GM21619 (cell line): ENCODE data around the gene THRA.

Experiments used
- ATAC-seq: cut with Tn5 transposase; IDR thresholded peaks from one replicate; pipeline ENCODE4 v1.9.1; 2021; ENCODE audit not compliant: unreplicated experiment

THRA gene

DNA sequence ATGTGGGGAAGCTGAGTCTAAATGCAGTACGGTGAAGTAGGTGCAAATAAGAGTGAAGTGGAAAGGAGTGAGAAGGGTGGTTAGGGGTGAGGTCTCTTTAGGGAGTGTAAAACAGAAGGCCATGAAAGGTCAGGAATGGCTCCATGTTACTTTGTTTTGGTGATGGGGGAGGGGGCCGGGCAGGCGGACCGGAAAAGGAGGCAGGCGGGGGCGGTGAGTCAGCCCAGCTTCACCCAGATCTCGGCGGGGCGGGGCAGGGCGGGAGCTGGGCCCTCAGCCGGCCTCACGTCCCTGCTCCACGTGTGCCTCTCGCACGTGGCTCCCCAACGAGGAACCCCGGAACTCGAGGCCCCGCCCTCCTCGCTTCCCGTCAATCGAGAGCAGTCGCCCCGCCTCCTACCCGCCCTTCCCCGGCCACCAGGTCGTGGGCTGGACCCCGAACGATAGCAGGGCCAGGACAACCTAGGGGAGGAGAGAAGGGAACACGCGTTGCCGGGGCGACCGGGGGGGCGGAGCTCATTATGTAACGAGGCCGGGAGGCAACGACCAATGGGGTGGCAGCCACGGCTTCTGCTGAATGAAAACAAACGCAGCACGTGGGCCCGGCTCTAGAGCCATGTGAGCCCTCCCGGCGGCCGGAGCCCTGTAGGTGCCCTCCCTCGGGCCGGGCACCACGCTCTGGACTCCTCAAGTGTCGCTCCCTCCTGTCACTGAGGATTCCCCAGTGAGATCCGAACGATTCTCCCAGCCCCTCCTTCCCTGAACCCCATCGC is 36.3 kb downstream of the THRA start:
- ATAC-seq = peak; percentile 48

DNA sequence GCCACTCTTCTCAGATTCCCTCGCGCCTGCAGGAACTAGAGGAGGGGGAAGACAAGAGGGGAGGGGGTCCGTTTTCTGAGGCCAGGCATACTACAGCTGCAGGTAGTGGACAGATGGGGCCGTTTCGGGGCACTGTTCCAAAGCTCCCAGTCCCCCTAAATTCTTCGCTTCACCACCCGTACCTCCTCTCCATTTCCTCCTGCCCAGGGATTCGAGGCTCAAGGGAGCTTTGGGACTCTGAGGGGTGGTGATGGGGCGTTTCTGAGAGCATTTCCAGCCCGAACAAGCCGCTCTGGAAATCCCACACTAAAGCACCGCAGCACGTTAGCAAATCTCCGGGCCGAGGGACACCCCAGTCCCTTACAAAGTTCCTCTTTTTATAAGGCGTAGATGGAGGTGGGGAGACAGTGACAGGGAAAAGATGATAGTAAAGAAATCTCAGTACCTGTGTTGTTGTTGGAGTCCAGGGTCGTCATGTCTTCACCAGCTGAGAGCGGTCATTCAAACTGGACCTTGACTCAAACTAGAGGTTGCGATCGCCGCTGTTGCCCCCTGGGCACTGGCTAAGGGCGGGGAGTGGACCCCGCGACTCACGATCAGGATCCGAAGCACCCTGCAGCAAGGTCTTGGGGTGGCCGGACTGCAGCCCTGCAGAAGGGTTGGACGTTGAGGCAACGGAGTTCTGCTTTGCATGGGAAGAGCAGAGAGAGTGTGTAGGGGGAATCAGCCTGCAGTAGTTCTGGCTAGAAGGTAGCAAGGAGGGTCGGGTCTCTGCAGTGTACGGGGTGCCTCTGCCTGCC is 37.1 kb downstream of the THRA start:
- ATAC-seq = no peak

DNA sequence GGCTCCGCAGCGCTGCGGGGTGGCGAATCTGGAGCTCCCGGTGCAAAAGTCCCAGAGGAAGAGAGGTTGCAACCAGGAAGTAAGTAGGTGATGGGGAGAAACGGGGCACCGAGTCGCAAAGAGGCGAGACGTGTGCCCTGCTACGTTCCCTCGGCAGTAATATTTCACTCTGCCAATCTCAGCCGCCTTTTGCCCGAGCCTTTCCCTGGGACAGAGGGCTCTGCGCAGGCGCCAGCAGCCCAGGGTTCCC is 37.6 kb downstream of the THRA start, which contains the start of gene NR1D1:
TSS of gene NR1D1 (minus strand) at position 171 of the 250 bp plus-strand sequence. CDS start 495 bp downstream, outside the sequence.
- peak; percentile 0 for ATAC-seq

DNA sequence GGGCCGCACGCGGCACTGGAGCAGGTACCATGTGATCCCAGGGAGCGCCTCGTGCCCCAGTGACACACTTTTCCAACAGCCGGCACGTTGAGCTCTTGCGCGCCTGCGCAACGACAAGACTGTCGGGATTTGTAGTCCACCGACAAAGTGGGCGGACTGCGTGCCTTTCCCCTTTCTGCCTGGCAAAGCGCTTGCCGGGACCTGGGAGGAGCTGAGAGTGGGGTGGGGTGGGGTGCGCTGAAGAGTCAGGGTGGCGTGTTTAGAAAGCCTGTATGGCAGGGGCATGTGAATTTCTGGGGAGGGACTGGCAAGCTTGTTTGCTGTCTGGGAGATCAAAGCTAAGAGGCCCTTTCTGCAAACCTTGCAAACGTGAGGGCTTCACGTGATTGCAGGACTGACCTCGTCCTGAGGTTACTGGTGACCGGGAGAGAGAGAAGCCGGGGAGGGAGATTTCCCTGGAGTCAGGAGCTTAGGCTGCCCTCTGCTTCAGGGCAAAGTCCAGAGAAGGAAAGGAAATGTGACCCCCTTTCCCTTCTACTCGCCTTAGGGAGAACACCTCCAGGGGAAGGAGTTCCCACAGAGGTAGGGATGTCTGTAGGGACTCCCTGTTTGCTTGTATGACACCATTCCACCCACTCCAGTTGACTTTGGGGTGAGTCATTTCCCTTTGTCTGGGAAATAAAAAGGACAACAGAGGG is 38.1 kb downstream of the THRA start:
- peak; percentile 24 for ATAC-seq

DNA sequence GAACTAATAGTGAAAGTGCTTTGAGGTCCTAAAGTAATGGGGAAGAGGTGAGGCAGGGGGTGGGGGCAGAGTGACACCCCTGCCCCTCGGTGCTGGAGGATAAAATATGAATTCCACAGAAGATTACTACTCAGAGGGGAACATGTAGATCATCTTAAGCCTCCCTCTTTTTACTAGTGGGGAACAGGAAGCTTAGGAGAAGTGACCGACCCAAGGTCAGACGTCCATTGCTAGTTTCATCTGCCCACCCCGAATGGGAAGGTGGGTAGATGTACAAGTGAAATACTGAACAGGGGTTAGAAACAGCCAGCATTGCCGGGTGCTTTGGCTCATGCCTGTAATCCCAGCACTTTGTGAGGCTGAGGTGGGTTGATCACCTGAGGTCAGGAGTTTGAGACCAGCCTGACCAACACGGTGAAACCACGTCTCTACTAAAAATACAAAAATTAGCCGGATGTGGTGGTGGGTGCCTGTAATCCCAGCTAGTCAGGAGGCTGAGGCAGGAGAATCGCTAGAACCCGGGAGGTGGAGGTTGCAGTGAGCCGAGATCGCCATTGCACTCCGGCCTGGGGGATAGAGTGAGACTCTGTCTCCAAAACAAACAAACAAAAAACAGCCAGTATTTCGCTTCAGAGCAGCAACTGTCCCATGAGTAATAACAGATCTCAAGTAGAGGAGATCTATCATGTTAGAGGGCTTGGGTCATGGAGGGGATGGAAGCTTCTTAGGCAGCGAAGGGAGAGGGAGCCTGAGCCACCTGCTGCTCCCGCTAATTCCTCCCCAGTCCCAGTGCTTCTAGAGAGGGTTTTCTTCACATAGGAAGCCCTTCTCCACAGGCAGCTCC is 38.8 kb downstream of the THRA start:
- ATAC-seq = no peak

DNA sequence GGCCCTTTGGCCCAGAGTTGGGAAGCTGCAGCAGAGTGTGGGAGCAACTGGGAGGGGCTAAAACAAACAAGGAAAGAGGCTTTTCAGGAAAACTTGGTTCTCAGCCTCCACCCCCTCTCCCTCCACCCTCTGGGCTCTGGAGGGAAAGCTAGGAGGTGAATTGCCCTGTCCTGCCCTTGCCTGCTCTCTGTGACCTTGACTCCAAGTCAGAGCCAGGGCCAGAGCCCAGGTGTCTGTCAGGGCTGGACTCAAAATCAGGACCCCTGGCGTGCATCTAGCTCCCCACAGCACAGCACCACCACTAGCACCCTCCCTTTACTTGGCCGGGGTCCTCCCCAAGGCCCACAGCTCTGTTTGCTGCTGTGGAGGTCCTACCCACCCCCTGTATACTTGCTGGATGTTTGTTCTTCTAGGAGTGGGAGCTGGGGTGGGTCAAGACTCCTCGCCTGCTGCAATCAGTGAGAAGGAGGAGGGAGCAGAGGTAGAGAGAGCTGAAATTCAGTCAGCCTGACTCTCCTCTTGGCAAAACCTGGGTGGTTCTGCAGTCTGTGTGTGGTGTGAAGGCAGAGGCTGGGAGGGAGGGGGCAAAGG is 40.4 kb downstream of the THRA start:
- ATAC-seq = no peak

DNA sequence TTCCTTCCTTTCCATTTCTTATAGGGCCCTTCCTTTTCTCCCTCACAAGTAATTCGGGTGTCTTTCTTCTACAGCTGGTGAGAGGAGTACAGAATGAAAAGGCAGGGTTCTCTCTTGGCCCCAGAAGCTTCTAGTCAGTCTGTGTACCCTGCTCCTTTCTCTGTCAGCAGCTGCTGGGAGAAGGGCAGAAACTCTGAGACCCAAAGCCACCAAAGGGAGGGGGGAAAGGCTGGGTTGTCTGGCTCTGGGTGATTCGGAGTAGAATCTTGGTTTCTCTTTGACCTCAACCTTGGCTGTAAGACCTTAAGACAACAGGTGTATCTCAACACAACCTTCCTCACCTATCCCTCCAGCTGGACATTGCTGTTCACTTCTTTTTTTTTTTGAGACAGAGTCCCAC is 40.9 kb downstream of the THRA start:
- no peak for ATAC-seq

DNA sequence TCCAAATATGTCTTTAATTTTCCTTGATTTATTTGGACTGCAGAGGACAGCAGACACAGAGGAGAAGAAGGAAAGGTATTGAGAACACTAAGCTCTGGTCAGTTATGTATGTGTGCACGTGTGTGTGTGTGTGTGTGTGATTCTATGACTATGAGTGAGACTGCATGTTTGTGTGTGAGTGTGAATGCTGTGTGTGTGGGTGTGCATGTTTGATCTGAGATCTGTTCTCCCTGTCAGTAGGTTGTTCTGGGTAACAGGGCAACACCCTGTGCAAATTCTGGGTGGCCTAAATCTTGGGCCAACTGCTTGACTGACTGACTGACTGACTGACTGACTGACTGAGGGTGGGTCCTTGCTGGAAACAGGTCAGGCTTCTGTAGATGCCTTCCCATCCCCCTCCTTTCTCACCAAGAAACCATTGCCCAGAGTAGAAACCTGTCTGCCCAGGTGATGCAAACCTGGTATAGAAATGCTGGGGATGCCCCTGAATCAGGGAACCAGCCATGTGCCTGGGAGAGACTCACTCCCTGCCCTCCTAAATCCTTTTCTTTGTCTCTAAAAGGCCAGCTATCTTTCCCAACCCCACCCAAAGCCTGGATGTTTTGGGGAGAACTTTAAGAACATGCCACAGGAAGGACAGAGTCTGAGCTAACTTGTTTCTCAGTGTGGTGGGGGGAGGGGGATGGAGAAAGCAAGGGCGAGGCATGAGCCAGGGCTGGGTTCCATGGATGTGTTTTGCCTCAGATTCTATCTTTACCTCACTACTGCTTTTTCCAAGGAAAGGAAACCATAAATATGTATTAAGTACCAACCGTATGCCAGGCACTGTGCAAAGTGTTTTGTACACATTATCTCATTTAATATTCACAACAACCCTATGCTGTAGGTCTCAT is 42.1 kb downstream of the THRA start:
- ATAC-seq = no peak

DNA sequence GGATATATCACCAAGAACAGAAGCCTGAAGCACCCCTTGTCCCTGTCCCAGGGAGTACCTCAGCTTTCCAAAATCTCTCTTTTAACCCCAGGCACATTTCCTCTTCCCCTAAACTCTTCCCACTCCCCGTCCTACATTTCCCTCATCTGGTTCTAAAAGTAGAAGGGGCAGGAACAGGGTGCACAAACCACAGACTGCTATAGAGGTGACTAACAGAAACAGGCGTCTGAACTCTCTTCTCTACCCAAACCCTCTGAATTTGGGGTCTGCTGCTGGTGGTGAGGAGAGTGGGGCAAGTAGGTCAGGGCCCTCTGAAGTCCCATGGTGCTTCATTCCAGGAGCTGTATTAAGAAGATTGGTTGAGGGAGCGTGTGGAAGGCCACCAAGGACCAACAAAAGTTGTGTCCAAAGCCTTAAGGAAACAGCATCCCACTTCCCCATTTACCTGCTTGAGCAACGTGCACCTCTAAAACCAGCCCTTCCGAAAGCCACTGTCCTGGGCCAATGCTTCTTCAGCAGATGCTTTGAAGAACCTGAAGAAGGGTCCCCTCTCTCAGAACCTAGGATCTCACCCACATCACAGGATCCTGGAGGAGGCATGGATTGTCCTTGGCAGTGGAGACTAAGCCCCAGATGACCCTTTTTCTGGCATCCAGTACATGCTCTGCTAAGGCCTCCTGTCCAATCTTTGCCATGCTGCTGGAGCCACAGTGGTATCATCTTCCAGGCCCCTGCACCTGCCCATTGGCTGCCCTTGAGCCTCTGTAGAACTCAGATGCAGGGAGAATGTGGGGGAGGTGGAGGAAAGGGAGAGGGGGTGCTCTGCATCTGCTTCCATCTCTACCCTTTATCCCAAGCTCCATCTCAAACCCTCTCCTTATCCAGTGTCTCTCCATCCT is 43.3 kb downstream of the THRA start:
- no peak for ATAC-seq

DNA sequence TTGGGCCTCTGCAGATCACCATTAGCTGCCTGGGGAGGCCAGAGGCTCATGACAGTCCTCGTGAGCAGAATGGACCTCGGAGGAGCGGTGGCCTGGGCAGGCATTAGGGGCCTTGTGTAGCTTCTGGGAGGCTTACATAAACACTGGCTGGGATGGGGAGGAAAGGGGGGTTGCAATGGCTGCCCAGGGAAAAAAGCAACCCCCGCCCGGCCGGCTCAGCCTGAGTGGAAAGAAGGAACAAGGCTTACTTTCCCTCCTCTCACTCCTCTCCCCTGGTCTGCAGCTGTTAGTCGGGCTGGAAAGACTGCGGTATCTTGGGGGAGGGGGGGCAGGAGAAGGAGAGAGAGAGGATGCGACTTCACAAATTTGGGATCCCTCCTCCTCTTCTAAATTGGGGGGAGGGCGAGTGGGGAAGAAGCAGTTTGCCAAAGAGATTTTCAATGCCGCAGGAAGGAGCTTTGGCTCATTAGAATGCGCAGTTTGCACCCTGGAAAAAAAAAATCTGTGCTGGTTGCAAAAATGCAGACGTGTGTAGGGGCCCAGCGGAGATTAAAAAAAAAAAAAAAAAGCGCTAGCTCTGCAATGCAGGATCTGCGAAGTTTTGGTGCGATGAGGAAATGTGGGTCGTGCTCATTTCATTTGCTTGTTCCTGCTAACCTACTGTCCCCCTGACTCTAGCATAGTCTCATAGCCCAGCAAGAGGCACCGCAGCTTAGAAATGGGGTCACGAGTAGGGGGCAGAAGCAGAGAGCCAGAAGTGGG is 44.2 kb downstream of the THRA start:
- ATAC-seq = no peak

DNA sequence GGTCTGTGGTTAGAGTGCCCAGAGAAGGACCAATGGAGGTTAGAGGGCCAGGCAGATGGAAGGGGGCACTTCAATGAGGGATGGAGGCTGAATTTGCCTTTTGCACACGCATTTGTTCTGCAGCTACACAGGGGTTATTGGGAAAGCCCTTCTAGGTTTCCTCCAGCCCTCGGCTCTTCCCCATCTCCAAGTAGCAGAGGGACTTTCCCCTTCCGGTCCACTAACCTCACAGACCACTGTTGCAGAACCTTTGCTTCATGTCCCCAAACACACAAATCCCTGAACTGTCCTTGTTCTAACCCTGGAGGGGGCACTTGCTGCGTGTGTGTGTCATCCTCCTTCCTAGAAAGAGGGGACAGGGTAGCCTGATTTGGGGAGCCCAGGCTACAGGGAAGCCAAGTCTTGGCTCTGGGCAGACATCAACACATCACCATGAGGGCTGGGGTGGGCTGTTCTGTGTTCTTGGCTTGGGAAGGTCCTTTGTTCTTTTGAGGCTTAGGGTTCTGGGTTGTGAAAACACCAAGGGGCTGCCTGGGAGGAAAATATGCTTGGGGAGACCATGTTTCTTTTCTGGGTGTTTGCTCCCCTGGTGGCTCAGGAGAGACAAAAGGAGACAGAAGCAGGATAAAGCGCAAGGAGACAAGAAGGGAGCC is 44.9 kb downstream of the THRA start:
- ATAC-seq = no peak

DNA sequence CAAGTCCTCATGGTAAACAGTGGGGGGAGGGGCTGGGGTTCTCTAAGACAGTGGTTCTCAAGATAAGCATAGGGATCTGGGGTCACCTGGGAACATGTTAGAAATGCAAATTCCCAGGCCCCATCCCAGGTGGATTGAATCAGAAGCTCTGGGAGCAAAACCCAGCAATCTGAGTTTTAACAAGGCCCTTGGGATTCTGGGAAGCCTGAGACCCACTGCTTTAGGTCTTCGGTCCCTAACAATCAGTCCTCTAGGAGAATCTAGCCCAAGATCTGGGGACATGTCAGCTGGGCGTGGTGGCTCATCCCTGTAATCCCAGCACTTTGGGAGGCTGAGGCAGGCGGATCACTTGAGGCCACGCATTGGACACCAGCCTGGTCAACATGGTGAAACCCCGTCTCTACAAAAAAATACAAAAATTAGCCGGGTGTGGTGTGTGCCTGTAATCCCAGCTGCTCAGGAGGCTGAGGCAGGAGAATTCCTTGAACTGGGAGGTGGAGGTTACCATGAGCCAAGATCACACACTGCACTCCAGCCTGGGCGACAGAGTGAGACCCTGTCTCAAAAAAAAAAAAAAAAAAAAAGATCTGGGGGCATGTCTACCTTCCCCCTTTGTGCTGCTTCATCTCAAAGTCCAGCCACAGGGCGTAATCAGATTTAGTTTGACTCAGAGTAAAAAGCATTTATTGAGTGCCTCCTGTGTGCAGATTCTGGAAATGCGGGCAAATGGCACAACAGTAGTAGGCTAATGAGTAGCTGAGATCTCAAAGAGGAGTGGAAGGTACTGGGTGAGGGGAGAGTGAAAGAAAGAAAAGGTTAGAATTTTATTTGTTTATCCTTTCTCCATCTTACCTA is 46.4 kb downstream of the THRA start:
- ATAC-seq = no peak

DNA sequence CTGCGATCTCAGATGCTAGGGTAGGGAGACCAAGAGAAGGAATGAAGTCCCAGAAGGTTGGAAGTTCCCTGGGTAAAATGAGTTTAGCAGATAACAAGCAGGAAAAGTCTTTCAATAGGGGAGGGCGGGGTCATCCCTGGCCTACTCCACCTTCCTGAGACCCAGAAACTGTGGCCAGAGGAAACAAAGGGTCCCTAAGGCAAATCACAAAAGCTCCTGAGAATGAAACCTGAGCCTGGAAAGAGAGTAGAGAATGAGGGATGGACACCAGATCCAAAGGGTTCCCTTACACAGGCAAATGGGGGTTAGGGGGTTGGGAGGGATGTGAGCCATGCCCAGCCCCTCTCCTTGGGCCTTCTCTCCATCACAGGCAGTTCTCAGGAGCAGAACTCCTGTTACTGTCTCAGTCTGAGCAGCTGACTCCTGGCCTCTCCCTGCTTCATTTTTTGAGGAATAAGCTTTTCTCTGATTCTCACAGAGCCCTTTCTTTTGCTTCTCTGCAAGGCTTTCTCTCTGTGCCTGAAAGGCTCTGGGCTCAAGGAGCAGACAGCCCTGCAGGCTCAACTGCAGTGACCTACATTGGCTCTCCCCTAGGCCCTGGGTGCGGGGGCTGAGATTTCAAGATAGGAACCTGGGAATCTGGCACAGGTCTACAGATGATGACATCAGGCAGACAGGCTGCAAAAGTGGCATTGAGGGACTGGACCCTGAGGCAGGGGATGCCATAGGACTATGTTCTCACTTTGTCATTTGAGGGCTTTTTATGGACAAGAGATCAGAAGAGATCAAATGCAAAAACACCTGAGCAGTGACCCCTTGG is 47.5 kb downstream of the THRA start:
- ATAC-seq = no peak

DNA sequence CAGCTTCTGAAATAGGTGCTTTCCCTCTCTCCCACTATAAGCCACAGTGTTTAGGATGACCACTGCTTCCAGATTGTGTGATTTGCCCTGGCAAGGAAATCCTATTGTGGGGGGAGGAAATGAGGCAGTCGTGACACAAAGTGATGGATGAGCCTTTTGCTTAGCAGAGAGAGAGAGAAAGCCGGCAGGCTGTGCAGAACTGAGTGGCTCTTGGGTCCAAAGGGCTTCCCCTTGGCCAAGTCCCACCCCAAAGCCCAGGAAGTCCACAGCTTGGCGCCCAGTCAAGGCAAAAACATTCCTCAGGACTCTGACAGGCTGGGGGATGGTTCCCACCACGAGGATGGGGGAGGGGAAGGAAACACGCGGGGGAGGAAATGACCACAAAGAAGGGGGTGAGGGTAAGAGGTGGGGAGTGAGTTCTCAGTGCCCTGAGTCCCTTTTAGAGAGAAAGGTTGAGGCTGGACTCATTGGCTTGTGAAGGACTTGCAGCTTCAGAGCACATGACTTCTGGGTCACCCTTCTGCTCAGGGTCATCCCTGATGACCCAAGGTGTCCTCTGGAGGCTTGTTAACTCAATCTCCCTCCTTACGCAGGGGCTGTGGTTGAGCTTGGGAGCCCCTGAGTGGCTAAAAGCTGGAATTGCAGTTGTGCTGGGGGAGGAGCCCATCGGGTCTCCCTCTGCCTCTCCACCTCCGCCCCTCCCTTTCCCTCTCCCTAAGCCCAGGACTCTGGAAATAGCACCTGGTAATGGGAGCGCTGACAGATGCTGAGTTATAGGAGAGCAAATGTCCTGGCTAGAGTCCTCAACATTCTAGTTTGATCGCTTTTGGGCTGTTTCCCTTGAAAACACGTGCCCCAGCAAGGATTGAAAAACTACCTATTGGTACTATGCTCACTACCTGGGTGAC is 48.7 kb downstream of the THRA start:
- ATAC-seq = peak; percentile 46
